DOHH2 (cell line): ENCODE results near the gene TMED4.

Source experiments
- EZH2phosphoT487 ChIP-seq: fragments of 200-600 bp; sonication (generic); IDR thresholded peaks from 2 replicates; pipeline ENCODE4 v1.6.1; 2017; ENCODE audit warnings: borderline replicate concordance, mild to moderate bottlenecking, antibody characterized with exemption, low read length, moderate library complexity, mixed read lengths
- TF ChIP-seq, protein P1 (sequence below): fragments of 200-600 bp; sonication (generic); IDR thresholded peaks from one replicate; pipeline ENCODE4 v1.5.1; 2014; ENCODE audit warnings: antibody characterized with exemption, mild to moderate bottlenecking, low read depth, low read length; ENCODE audit not compliant: poor library complexity, severe bottlenecking

DNA sequence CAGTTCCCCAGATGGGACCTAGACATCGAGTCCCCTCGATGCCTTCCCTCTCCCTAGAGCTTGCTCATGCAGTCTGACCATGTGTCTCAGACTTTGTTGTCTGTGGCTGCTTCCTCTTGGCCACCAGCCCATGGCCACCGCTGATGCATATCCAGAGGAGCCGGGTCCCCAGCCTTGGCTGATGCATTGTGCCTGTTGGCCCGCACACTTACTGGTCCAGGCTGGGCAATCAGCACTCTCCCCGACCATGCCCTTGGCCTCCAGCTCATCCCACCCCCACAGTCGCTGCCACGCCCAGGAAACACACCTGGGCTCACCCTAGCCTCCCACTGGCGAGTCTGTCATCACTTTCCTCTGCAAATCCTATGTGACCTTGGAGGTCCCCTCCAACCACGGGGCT is 51.0 kb downstream of the TMED4 start:
- TF ChIP-seq, protein P1, sequence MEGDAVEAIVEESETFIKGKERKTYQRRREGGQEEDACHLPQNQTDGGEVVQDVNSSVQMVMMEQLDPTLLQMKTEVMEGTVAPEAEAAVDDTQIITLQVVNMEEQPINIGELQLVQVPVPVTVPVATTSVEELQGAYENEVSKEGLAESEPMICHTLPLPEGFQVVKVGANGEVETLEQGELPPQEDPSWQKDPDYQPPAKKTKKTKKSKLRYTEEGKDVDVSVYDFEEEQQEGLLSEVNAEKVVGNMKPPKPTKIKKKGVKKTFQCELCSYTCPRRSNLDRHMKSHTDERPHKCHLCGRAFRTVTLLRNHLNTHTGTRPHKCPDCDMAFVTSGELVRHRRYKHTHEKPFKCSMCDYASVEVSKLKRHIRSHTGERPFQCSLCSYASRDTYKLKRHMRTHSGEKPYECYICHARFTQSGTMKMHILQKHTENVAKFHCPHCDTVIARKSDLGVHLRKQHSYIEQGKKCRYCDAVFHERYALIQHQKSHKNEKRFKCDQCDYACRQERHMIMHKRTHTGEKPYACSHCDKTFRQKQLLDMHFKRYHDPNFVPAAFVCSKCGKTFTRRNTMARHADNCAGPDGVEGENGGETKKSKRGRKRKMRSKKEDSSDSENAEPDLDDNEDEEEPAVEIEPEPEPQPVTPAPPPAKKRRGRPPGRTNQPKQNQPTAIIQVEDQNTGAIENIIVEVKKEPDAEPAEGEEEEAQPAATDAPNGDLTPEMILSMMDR: no peak
- no peak for TF ChIP-seq EZH2phosphoT487
